Globus pallidus (tissue), 1 donor: Measurements from ENCODE around the gene GPR156.

ENCODE experiments used
- DNase-seq: peaks from one replicate; pipeline ENCODE4 v3.0.0-alpha.2; 2015; ENCODE audit warnings: low spot score

The GPR156 gene

DNA sequence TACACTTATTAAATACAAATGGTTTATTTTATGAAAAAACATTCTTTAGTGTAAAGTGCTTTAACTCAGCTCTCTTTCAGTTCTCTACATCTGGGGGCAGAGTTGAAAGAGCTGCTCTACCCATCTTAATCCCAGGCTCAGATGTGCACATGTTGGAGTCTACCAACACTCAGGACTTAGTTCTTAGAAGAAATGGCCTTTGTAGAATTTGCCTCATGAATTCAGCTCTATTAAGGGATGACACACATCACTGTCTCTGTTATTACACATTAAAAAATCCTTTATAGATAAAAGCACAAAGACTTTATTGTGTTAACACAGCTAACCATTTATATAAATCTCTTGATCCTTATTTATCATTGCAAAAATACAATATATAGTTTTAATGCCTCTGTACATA, 159.0 kb downstream of the GPR156 start:
- no peak for DNase-seq

DNA sequence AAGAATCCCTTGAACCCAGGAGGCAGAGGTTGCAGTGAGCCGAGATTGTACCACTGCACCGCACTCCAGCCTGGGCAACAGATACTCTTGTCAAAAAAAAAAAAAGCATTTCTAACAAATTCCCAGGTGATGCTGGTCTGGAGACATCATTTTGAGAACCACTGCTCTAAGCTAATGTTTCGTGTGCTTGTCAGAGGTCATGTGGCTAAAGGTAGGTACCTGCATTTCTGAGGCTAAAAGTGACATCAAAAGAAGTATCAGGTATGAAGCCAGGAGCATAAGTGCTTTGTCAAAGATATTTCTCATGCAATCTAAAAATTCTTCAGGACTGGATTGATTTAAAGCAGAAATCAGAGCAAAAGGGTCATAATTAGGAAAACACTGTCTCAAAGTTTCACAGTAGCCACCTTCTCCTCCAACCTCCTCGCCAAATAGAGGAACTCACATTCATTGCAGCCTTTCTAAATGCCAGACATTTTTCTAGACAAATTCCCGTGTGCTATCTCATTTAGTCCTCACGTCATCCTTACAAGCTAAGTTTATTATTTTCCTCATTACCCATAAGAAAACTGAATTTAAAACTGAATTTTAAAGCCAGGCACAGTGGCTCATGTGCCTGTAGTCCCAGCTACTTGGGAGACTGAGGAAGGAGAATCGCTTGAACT, 165.0 kb downstream of the GPR156 start:
- DNase-seq, result no peak
